Testis (tissue), 3 donors: ENCODE results near the gene LRRC4C. TPM values are rescaled to one million over a fixed set of nuclear protein-coding genes. Genes with fewer than 3 reads are reported as not detected.

Experiments
- DNase-seq: peaks from one replicate; pipeline ENCODE4 v3.0.0-alpha.2; 2019
- H3K27ac ChIP-seq, 2 donors: fragments of 200-600 bp; sonication (generic); one replicate each; pipeline ENCODE4 v1.5.1; 2019
- H3K27me3 ChIP-seq: fragments of 200-600 bp; sonication (generic); one replicate; pipeline ENCODE4 v1.5.1; 2019
- H3K36me3 ChIP-seq: fragments of 200-600 bp; sonication (generic); one replicate; pipeline ENCODE4 v1.5.1; 2017; ENCODE audit warnings: low read depth; ENCODE audit errors: missing control alignments
- H3K4me1 ChIP-seq: fragments of 200-600 bp; sonication (generic); one replicate; pipeline ENCODE4 v1.5.1; 2019
- H3K4me3 ChIP-seq, 2 donors: fragments of 200-600 bp; sonication (generic); one replicate each; pipeline ENCODE4 v1.5.1; 2017 to 2019
- H3K9me3 ChIP-seq: fragments of 200-600 bp; sonication (generic); one replicate; pipeline ENCODE4 v1.5.1; 2017
- CTCF ChIP-seq, 3 experiments: fragments of 450-650 bp in 2 of 3; fragments of 200-600 bp in 1 of 3; sonication (generic) in 1 of 3; IDR thresholded peaks; one replicate each; pipeline ENCODE4 v1.5.1; 2016 to 2019; ENCODE audit warnings: antibody characterized with exemption in 3 of 3, mild to moderate bottlenecking in 2 of 3, moderate library complexity in 1 of 3
- POLR2A ChIP-seq: fragments of 450-650 bp; IDR thresholded peaks from one replicate; pipeline ENCODE4 v1.6.1; 2017; ENCODE audit warnings: antibody characterized with exemption, mild to moderate bottlenecking, moderate library complexity
- WGBS, 2 donors: methylation state at CpG; one replicate each; pipeline ENCODE4 v1.1.5; 2018; 5-methylcytosine and 5-hydroxymethylcytosine counted together
- intact Hi-C: fragments of 100-400 bp; cut with DNase I; formaldehyde crosslinking; loops from one replicate; pipeline ENCODE4 v1.15.1; 2023; ENCODE audit warnings: low total_unique reads
- polyA plus RNA-seq: library from polyadenylated mRNA; stranded (reverse); fragments of 350-450 nt; fragmentation: Illumina TruSeq; extraction: RNeasy Lipid Tissue Mini Kit (QIAGEN cat#74804); gene quantifications from one replicate; pipeline ENCODE4 v1.2.3, GENCODE V29; 2014; ENCODE audit warnings: low read depth, low replicate concordance; ENCODE audit not compliant: insufficient read depth
- total RNA-seq, 2 donors: library from RNA; depleted of rRNA; stranded (reverse); fragments of >200 nt; gene quantifications; one replicate each; pipeline ENCODE4 v1.2.3, GENCODE V29; 2016

Gene LRRC4C
- total and polyA plus RNA-seq, 3 donors from 2014 or later = 0.16 to 0.56 (median 0.45) TPM

GRCh38 chr11:41456269-41456668, 3.2 kb downstream of the LRRC4C start:
- H3K27ac ChIP-seq = no peak overlapping the region
- no peak for DNase-seq

GRCh38 chr11:41451011-41451410, 8.4 kb downstream of the LRRC4C start:
- 80 to 86% methylated on average over 3 of the region's 3 CpGs for WGBS, 2 donors
- no peaks in the 10 kb centered on the region for H3K36me3 ChIP-seq
- TF ChIP-seq POLR2A (no peak), CTCF (IDR thresholded peaks at IDR 0.05) (no peak)
- no peaks in the 10 kb centered on the region for H3K27me3 ChIP-seq
- DNase-seq = no peak
- no peaks in the 10 kb centered on the region for H3K9me3 ChIP-seq
- intact Hi-C loops = no loop called here
- H3K4me1 ChIP-seq = no peaks in the 10 kb centered on the region
- no peak overlapping the region for H3K4me3 ChIP-seq
- no peak overlapping the region for H3K27ac ChIP-seq

More at GRCh38 chr11:41456269-41456668, 3.2 kb downstream of the LRRC4C start:
- Histone ChIP-seq H3K36me3 (no peaks in the 10 kb centered on the region), H3K4me3 (no peak overlapping the region), H3K27me3 (no peaks in the 10 kb centered on the region), H3K9me3 (no peaks in the 10 kb centered on the region), H3K4me1 (peaks cover 4% of the 10 kb centered on the region)
- TF ChIP-seq POLR2A (no peak), CTCF (IDR thresholded peaks at IDR 0.05) (no peak)
- 55 to 67% methylated on average over 1 of the region's 1 CpG for WGBS, 2 donors
- intact Hi-C loops = no loop called here

- H3K27ac ChIP-seq = no peak overlapping the region
- DNase-seq = no peak
- no peak overlapping the region for H3K4me3 ChIP-seq
- TF ChIP-seq POLR2A (no peak), CTCF (IDR thresholded peaks at IDR 0.05) (no peak)
- H3K9me3 ChIP-seq = no peaks in the 10 kb centered on the region
- H3K4me1 ChIP-seq = no peaks in the 10 kb centered on the region
- WGBS, 2 donors = 81 to 82% methylated on average over 2 of the region's 2 CpGs
- no peaks in the 10 kb centered on the region for H3K36me3 ChIP-seq
- intact Hi-C loops = no loop called here
- H3K27me3 ChIP-seq = no peaks in the 10 kb centered on the region
Observed at GRCh38 chr11:41449483-41450050, 9.9 kb downstream of the LRRC4C start.

GRCh38 chr11:41446566-41446965, 12.9 kb downstream of the LRRC4C start:
- Histone ChIP-seq H3K27me3 (no peaks in the 10 kb centered on the region), H3K36me3 (no peaks in the 10 kb centered on the region), H3K4me1 (no peaks in the 10 kb centered on the region), H3K27ac (no peak overlapping the region), H3K4me3 (no peak overlapping the region), H3K9me3 (no peaks in the 10 kb centered on the region)
- no peak for DNase-seq
- intact Hi-C loops = no loop called here
- TF ChIP-seq CTCF (IDR thresholded peaks at IDR 0.05) = no peak
- no peak for TF ChIP-seq POLR2A

GRCh38 chr11:41446107-41446506, 13.3 kb downstream of the LRRC4C start:
- WGBS, 2 donors = 78 to 93% methylated on average over 2 of the region's 2 CpGs
- intact Hi-C loops = no loop called here

More at GRCh38 chr11:41446107-41446506, 13.3 kb downstream of the LRRC4C start:
- Histone ChIP-seq H3K4me3 (no peak overlapping the region), H3K27me3 (no peaks in the 10 kb centered on the region), H3K27ac (no peak overlapping the region), H3K36me3 (no peaks in the 10 kb centered on the region), H3K9me3 (no peaks in the 10 kb centered on the region), H3K4me1 (no peaks in the 10 kb centered on the region)
- no peak for DNase-seq
- TF ChIP-seq POLR2A (no peak), CTCF (IDR thresholded peaks at IDR 0.05) (no peak)
